Liver (tissue), 9 donors: ENCODE data around the gene RHO. TPM values are rescaled to one million over a fixed set of nuclear protein-coding genes. Genes with fewer than 3 reads are reported as not detected.
A peak's percentile ranks its signal among the peaks of the same experiment; 100 is the strongest.

Experiments
- DNase-seq: peaks from one replicate; pipeline ENCODE4 v3.0.0-alpha.2; 2017; ENCODE audit warnings: low spot score
- H3K27ac ChIP-seq, 2 donors: one replicate each; pipeline ENCODE4 v1.7.0; 2013; ENCODE audit warnings: inconsistent platforms in 2 of 2, low read length in 2 of 2, control low read depth in 1 of 2, low read depth in 1 of 2, mild to moderate bottlenecking in 1 of 2
- H3K27me3 ChIP-seq, 4 donors: one replicate each; pipeline versions ENCODE4 v1.6.1 to v1.7.0; 2013; ENCODE audit warnings: low read length in 3 of 4, inconsistent platforms in 1 of 4, mild to moderate bottlenecking in 1 of 4, moderate library complexity in 1 of 4; ENCODE audit not compliant: control insufficient read depth in 4 of 4, insufficient read depth in 4 of 4
- H3K36me3 ChIP-seq, 4 donors: one replicate each; pipeline versions ENCODE4 v1.6.1 to v1.7.0; 2013; ENCODE audit warnings: low read length in 3 of 4, mild to moderate bottlenecking in 3 of 4, low read depth in 1 of 4, moderate library complexity in 1 of 4; ENCODE audit not compliant: control insufficient read depth in 4 of 4, insufficient read depth in 3 of 4
- H3K4me1 ChIP-seq, 4 donors: one replicate each; pipeline versions ENCODE4 v1.6.1 to v1.7.0; 2013; ENCODE audit warnings: low read length in 3 of 4, mild to moderate bottlenecking in 3 of 4, moderate library complexity in 1 of 4; ENCODE audit not compliant: control insufficient read depth in 4 of 4, insufficient read depth in 4 of 4
- H3K4me3 ChIP-seq, 3 donors: one replicate each; pipeline versions ENCODE4 v1.6.1 to v1.7.0; 2013; ENCODE audit warnings: low read length in 3 of 3, control low read depth in 1 of 3, low read depth in 1 of 3, mild to moderate bottlenecking in 1 of 3
- H3K9ac ChIP-seq, 2 donors: one replicate each; pipeline ENCODE4 v1.7.0; 2013; ENCODE audit warnings: low read length in 2 of 2, mild to moderate bottlenecking in 2 of 2, moderate library complexity in 2 of 2, control low read depth in 1 of 2, low read depth in 1 of 2
- H3K9me3 ChIP-seq, 4 donors: one replicate each; pipeline versions ENCODE4 v1.6.1 to v1.7.0; 2013; ENCODE audit warnings: low read length in 3 of 4; ENCODE audit not compliant: control insufficient read depth in 4 of 4
- ATF3 ChIP-seq: IDR thresholded peaks from 2 replicates; pipeline ENCODE4 v1.6.1; 2016; ENCODE audit warnings: antibody characterized with exemption
- EGR1 ChIP-seq, 2 donors: IDR thresholded peaks; 2 replicates each; pipeline ENCODE4 v1.6.1; 2016 to 2018; ENCODE audit warnings: antibody characterized with exemption in 2 of 2, low read depth in 2 of 2
- FOXA1 ChIP-seq: IDR thresholded peaks from 2 replicates; pipeline ENCODE4 v1.6.1; 2016; ENCODE audit warnings: antibody characterized with exemption
- GABPA ChIP-seq, 2 donors: IDR thresholded peaks in 1 of 2; conservative IDR thresholded peaks in 1 of 2; 2 replicates each; pipeline ENCODE4 v1.6.1; 2016; ENCODE audit warnings: antibody characterized with exemption in 2 of 2, mild to moderate bottlenecking in 1 of 2, moderate library complexity in 1 of 2
- HNF4A ChIP-seq, 2 donors: conservative IDR thresholded peaks; 2 replicates each; pipeline ENCODE4 v1.6.1; 2016; ENCODE audit warnings: antibody characterized with exemption in 2 of 2, mild to moderate bottlenecking in 2 of 2
- HNF4G ChIP-seq: IDR thresholded peaks from 2 replicates; pipeline ENCODE4 v1.6.1; 2016; ENCODE audit warnings: antibody characterized with exemption
- MAX ChIP-seq: IDR thresholded peaks from 2 replicates; pipeline ENCODE4 v1.6.1; 2016; ENCODE audit warnings: antibody characterized with exemption
- NR2F2 ChIP-seq: IDR thresholded peaks from 2 replicates; pipeline ENCODE4 v1.6.1; 2016; ENCODE audit warnings: antibody characterized with exemption
- RAD21 ChIP-seq, 2 donors: IDR thresholded peaks; 2 replicates each; pipeline ENCODE4 v1.6.1; 2016; ENCODE audit warnings: antibody characterized with exemption in 2 of 2, mild to moderate bottlenecking in 2 of 2
- RXRA ChIP-seq, 2 donors: IDR thresholded peaks; 2 replicates each; pipeline ENCODE4 v1.6.1; 2017 to 2018; ENCODE audit warnings: antibody characterized with exemption in 2 of 2, mild to moderate bottlenecking in 1 of 2
- SP1 ChIP-seq: IDR thresholded peaks from 2 replicates; pipeline ENCODE4 v1.6.1; 2018; ENCODE audit warnings: antibody characterized with exemption, mild to moderate bottlenecking
- TAF1 ChIP-seq: conservative IDR thresholded peaks from 2 replicates; pipeline ENCODE4 v1.6.1; 2016; ENCODE audit warnings: antibody characterized with exemption, mild to moderate bottlenecking
- ZBTB33 ChIP-seq: IDR thresholded peaks from 2 replicates; pipeline ENCODE4 v1.6.1; 2016; ENCODE audit warnings: antibody characterized with exemption
- WGBS: extraction: QIAGEN DNeasy Blood & Tissue Kit; methylation state at CpG from one replicate; pipeline ENCODE4 v1.1.7; 2013; 5-methylcytosine and 5-hydroxymethylcytosine counted together
- polyA plus RNA-seq, 2 donors: library from polyadenylated mRNA; stranded (reverse) in 1 of 2; unstranded in 1 of 2; fragments of 200-250 nt in 1 of 2; fragments of >200 nt in 1 of 2; fragmentation: Nextera tagmentation in 1 of 2; extraction: Ambion mirVana in 1 of 2; gene quantifications; one replicate each; pipeline versions ENCODE4 v1.2.1 to v1.2.3, GENCODE V29; 2013 to 2015
- total RNA-seq, 2 donors: library from RNA; depleted of rRNA; stranded (reverse); fragments of >200 nt; gene quantifications; one replicate each; pipeline ENCODE4 v1.2.3, GENCODE V29; 2014
- donor health status: healthy.
- donor health status: healthy.
- donor health status: healthy.
- donor health status: healthy.
- donor health status: healthy.

RHO gene
- total and polyA plus RNA-seq, 4 donors, result not detected

GRCh38 chr3:129559565-129560079, 31.2 kb downstream of the RHO start:
- no peak overlapping the region for H3K4me3 ChIP-seq
- peaks cover 0 to 6% (median 0%) of the 10 kb centered on the region in 4 donors for H3K4me1 ChIP-seq
- no peak for TF ChIP-seq HNF4A (conservative IDR thresholded peaks at IDR 0.05)
- no peak for TF ChIP-seq SP1
- TF ChIP-seq NR2F2, result no peak
- no peak for TF ChIP-seq MAX
- TF ChIP-seq RAD21 (IDR thresholded peaks at IDR 0.05), result no peak
- TF ChIP-seq HNF4G, result no peak
- TF ChIP-seq EGR1 (IDR thresholded peaks at IDR 0.05; ENCODE audit: low read depth in 2 of 2), result no peak
- TF ChIP-seq RXRA (IDR thresholded peaks at IDR 0.05), result no peak
- no peak overlapping the region for H3K9ac ChIP-seq
- no peaks in the 10 kb centered on the region for H3K9me3 ChIP-seq
- WGBS, result 89% methylated on average over 20 of the region's 20 CpGs
- peaks cover 0 to 1% (median 0%) of the 10 kb centered on the region in 4 donors for H3K36me3 ChIP-seq
- no peaks in the 10 kb centered on the region for H3K27me3 ChIP-seq
- no peak for DNase-seq
- H3K27ac ChIP-seq, result no peak overlapping the region

GRCh38 chr3:129560269-129560787, 31.9 kb downstream of the RHO start:
- no peaks in the 10 kb centered on the region for H3K27me3 ChIP-seq
- no peaks in the 10 kb centered on the region for H3K9me3 ChIP-seq
- WGBS, result 74% methylated on average over 16 of the region's 16 CpGs
- H3K4me3 ChIP-seq, result no peak overlapping the region
- H3K4me1 ChIP-seq, result peaks cover 0 to 6% (median 0%) of the 10 kb centered on the region in 4 donors
- peak overlapping the region in 1 of 2 donors; percentile 48 for H3K27ac ChIP-seq
- TF ChIP-seq ZBTB33, result no peak
- TF ChIP-seq NR2F2, result no peak
- no peak for TF ChIP-seq FOXA1
- no peak for TF ChIP-seq GABPA (IDR thresholded peaks at IDR 0.05 in 1 of 2, conservative IDR thresholded peaks at IDR 0.05 in 1 of 2)
- no peak for TF ChIP-seq TAF1
- peaks cover 0 to 1% (median 0%) of the 10 kb centered on the region in 4 donors for H3K36me3 ChIP-seq
- no peak for DNase-seq
- no peak overlapping the region for H3K9ac ChIP-seq

- H3K9me3 ChIP-seq, result no peaks in the 10 kb centered on the region
- H3K4me3 ChIP-seq, result no peak overlapping the region
- 70% methylated on average over 18 of the region's 18 CpGs for WGBS
- H3K27ac ChIP-seq, result peak overlapping the region; percentile 14 to 48
- peaks cover 0 to 3% (median under 1%) of the 10 kb centered on the region in 4 donors for H3K36me3 ChIP-seq
- no peak for DNase-seq
- H3K27me3 ChIP-seq, result no peaks in the 10 kb centered on the region
- no peak overlapping the region for H3K9ac ChIP-seq
- TF ChIP-seq ZBTB33 (no peak), RXRA (IDR thresholded peaks at IDR 0.05) (peak in 1 of 2 donors; percentile 10), ATF3 (no peak), NR2F2 (peak; percentile 78), RAD21 (IDR thresholded peaks at IDR 0.05) (peak in 1 of 2 donors; percentile 24), GABPA (IDR thresholded peaks at IDR 0.05 in 1 of 2, conservative IDR thresholded peaks at IDR 0.05 in 1 of 2) (no peak)
- peaks cover 0 to 6% (median 0%) of the 10 kb centered on the region in 4 donors for H3K4me1 ChIP-seq
Measured at GRCh38 chr3:129560911-129561594, 32.6 kb downstream of the RHO start.
